ENCODE measurements around the gene PPARD. TPM values are rescaled to one million over a fixed set of nuclear protein-coding genes. Genes with fewer than 3 reads are reported as not detected.
A peak's percentile ranks its signal among the peaks of the same experiment; 100 is the strongest.

Gene PPARD
- total RNA-seq, 1 donor from 2014 or later, result 21.9 TPM

DNA sequence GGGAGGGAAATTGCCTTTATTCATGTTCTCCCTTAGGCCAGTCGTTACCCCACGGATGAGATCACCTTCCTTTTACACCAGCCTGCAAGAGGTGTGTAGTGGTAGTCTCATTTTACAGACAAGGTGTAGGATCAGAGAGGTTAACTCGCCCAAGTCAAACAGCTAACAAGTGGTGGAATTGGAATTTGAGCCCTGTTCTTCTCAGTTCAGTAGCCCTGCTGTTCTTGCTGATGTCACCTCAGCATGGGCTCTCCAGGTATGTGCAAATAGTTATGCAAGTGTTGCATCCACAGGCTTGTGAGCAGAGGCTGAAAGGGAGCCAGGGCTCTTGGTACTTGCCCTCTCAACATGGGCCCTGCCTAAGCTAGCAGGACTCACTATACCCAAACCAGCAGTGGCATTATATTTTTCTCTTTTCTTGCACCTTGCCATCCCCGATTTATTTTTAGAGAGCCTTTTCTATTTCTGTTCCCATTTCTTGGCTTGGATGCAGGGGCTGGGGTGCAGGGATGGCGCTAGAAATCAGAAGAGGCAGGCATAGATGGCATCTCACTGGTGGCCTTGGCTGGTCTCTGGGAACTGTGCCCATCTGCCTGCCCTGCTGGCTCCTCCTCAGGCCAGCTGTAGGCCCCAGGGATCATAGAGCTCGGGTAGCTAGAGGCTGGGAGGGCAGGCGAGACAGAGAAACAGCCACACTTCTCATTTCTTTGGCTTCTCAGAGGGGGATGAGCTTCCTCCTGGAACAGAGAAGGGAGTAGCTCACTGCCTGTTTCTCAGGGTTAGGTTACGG, 18.2 kb downstream of the PPARD start:
- no peaks in the 10 kb centered on the region for H3K27me3 Mint-ChIP-seq
- peak overlapping the region; percentile 76 for H3K27ac Mint-ChIP-seq
- peak overlapping the region; percentile 40 for H3K4me3 Mint-ChIP-seq
- DNase-seq (ENCODE audit: extremely low spot score, unreplicated experiment), result no peak
- peaks cover 51% of the 10 kb centered on the region for H3K4me1 Mint-ChIP-seq (ENCODE audit: unreplicated experiment)
- TF ChIP-seq, protein P1, sequence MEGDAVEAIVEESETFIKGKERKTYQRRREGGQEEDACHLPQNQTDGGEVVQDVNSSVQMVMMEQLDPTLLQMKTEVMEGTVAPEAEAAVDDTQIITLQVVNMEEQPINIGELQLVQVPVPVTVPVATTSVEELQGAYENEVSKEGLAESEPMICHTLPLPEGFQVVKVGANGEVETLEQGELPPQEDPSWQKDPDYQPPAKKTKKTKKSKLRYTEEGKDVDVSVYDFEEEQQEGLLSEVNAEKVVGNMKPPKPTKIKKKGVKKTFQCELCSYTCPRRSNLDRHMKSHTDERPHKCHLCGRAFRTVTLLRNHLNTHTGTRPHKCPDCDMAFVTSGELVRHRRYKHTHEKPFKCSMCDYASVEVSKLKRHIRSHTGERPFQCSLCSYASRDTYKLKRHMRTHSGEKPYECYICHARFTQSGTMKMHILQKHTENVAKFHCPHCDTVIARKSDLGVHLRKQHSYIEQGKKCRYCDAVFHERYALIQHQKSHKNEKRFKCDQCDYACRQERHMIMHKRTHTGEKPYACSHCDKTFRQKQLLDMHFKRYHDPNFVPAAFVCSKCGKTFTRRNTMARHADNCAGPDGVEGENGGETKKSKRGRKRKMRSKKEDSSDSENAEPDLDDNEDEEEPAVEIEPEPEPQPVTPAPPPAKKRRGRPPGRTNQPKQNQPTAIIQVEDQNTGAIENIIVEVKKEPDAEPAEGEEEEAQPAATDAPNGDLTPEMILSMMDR (conservative IDR thresholded peaks at IDR 0.05), result no peak
- H3K36me3 Mint-ChIP-seq, result peaks cover 16% of the 10 kb centered on the region
- H3K9me3 Mint-ChIP-seq, result no peaks in the 10 kb centered on the region

DNA sequence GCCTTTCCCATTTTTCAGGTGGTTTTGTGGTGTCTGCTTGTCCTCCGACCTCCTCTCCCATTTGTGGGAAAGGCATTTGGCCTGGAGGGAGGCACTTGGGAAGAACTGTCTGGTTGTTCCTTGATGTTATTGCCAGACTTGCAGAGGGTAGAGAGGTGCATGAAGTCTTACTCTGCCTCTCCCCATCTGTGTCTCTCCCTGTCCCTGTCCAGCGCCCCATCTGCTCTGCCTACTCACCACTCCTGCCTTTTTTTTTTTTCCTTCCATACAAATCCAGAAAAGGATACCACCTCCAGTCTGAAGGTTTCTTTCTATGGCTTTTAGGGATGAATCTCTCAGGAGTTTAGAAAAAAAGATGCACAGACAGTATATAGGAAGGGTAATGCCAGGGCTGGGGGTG, 19.8 kb downstream of the PPARD start:
- H3K4me1 Mint-ChIP-seq (ENCODE audit: unreplicated experiment), result peaks cover 51% of the 10 kb centered on the region
- TF ChIP-seq, protein P1 (conservative IDR thresholded peaks at IDR 0.05), result no peak
- H3K36me3 Mint-ChIP-seq, result peaks cover 10% of the 10 kb centered on the region
- no peak overlapping the region for H3K4me3 Mint-ChIP-seq
- no peak overlapping the region for H3K27ac Mint-ChIP-seq
- H3K27me3 Mint-ChIP-seq, result no peaks in the 10 kb centered on the region
- H3K9me3 Mint-ChIP-seq, result no peaks in the 10 kb centered on the region
- DNase-seq (ENCODE audit: extremely low spot score, unreplicated experiment), result no peak

DNA sequence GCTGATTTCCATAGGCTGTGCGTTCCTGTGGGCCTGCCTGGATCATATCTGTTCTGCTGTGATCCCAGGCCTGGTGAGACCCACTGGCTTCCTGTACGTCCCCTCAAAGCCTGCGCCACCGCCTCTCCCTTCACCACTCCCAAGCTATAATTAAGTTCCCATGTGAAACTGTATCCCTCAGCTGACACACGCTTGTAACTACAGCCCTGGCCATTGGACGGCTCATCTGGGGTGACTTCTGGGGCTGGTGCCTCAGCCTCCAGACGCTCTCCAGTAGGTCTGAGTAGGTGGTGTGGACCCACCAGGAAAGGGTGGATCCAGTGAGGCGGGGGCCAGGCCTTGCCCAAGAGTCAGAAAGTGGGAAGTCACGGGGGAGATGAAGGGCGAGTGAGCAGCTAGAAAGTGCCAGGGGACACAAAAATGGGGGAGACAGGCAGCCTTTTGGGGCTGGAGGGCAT, 21.0 kb downstream of the PPARD start:
- DNase-seq (ENCODE audit: extremely low spot score, unreplicated experiment), result no peak
- TF ChIP-seq, protein P1 (conservative IDR thresholded peaks at IDR 0.05), result no peak
- Mint-ChIP-seq H3K27me3 (no peaks in the 10 kb centered on the region), H3K9me3 (no peaks in the 10 kb centered on the region), H3K4me1 (ENCODE audit: unreplicated experiment) (peaks cover 45% of the 10 kb centered on the region), H3K27ac (peak overlapping the region; percentile 14), H3K36me3 (peaks cover 4% of the 10 kb centered on the region), H3K4me3 (peak overlapping the region; percentile 49)

DNA sequence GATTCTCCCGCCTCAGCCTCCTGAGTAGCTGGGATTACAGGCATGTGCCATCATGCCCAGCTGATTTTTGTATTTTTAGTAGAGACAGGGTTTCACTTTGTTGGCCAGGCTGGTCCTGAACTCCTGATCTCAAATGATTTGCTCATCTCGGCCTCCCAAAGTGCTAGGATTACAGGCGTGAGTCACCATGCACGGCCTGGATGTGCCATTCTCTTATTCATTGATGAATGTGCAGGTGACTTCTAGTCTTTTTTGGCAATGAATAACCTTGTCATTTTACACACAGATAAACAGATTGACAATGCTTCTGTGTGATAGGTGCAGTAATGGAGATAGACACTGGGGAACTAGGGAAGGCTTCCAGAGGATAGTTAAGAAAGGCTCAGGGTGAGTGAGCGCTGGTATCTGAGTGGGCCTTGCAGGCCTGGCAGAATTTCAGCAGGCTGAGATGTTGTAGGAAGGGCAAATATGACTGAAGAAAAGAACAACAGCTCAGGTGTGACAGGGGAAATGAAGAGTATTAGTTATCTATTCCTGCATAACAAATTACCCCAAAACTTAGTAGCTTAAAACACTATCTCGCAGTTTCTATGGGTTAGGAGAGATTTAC, 23.3 kb downstream of the PPARD start:
- Mint-ChIP-seq H3K27ac (peak overlapping the region; percentile 5), H3K9me3 (no peaks in the 10 kb centered on the region), H3K27me3 (no peaks in the 10 kb centered on the region), H3K4me1 (ENCODE audit: unreplicated experiment) (peaks cover 38% of the 10 kb centered on the region), H3K4me3 (no peak overlapping the region), H3K36me3 (peaks cover 8% of the 10 kb centered on the region)
- no peak for DNase-seq (ENCODE audit: extremely low spot score, unreplicated experiment)
- TF ChIP-seq, protein P1 (conservative IDR thresholded peaks at IDR 0.05), result no peak

DNA sequence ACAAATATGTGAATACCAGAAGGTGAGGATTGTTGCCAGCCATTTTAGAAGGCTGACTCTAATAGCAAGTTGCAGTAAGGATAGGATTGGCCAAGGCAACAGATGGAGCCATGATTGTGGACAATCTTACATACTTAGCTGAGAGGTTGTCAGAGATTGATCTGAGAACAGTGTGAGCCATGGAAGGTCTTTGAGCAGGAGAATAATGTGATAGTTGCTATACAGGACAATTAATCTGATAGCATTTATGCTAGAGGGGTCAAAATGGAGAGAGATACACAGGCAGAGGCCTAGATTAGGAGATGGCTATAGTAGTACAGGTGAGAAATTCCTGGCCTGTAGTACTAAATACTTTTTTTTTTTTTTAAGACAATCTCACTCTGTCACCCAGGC, 23.8 kb downstream of the PPARD start:
- H3K4me3 Mint-ChIP-seq, result no peak overlapping the region
- TF ChIP-seq, protein P1 (conservative IDR thresholded peaks at IDR 0.05), result no peak
- no peaks in the 10 kb centered on the region for H3K9me3 Mint-ChIP-seq
- peak overlapping the region; percentile 5 for H3K27ac Mint-ChIP-seq
- no peaks in the 10 kb centered on the region for H3K27me3 Mint-ChIP-seq
- H3K4me1 Mint-ChIP-seq (ENCODE audit: unreplicated experiment), result peaks cover 38% of the 10 kb centered on the region
- peaks cover 12% of the 10 kb centered on the region for H3K36me3 Mint-ChIP-seq
- DNase-seq (ENCODE audit: extremely low spot score, unreplicated experiment), result no peak
